Stimulated activated naive CD4-positive, alpha-beta T cell treated with Interleukin-2 at 50 U/mL for 16 hours (primary cell): ENCODE measurements around the gene LUC7L3.

Source experiments
- DNase-seq: peaks from one replicate; lab custom pipeline; 2025; lab: John Stamatoyannopoulos, UW

LUC7L3 gene

GRCh38 chr17:50754521-50754920 lies 35.1 kb downstream of the LUC7L3 start:
- DNase-seq, result no peak

- DNase-seq, result no peak
Measured at GRCh38 chr17:50758524-50758923, 39.1 kb downstream of the LUC7L3 start.

- DNase-seq, result no peak
Measured at GRCh38 chr17:50758989-50759544, 39.7 kb downstream of the LUC7L3 start.

GRCh38 chr17:50762177-50762576 lies 42.8 kb downstream of the LUC7L3 start:
- no peak for DNase-seq

DNA sequence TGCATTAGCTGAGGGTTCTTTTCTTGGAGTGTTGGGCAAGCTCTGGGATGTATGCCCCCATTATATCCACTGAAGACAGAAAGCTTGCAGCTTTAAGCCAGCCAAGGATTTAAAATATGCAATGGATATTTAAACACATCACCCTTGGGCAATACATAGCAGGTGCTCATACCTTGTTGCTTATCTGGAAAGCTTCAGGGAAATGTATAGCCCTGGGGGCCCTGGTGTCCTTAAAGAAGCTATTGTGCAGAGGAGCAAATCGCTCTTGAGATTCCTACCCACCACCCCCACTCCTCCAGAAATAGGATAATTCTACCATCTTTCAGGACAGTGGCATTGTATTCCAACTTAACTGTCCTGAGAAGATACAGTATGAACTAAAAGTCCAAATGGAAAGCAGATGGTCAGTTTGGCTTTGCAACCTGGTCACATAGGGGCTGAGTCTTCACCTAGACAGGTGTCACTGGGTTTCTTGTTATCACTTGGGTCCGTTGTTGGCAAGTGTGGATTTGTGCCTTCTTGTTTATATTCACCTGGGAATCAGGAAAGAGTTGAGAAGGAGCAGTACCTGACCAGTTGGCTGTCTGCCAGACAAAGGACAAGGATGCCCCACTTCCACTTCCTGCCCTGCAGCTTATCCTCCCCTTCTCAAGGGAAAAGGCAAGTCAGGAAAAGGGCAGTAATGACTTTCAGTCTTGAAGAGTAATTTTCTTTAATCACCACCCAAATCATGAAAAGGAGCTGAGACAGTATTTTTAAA lies 44.5 kb downstream of the LUC7L3 start:
- DNase-seq, result no peak

DNA sequence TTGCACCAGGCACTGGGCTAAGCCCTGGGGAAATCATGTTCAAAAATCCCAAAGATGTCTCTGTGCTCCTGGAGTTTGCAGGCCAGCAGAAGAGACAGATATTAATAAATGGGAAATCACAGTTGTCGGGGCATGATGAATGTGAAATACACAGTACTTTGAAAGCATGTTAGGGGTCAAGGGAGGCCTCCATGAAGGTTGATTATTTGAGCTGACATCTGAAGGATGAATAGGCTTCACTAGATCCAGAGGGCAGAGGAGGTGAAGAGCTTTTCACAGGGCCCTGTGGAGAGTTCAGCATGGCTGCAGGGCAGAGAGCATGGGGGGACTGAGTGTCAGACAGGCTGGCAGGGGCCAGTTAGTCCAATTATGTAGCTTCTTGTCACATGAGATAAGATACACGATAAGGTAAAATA lies 45.3 kb downstream of the LUC7L3 start:
- DNase-seq, result no peak

- DNase-seq, result no peak
Measured at GRCh38 chr17:50765454-50766221, 46.2 kb downstream of the LUC7L3 start.

GRCh38 chr17:50766222-50767023 lies 47.0 kb downstream of the LUC7L3 start:
- DNase-seq, result no peak

GRCh38 chr17:50767030-50767429 lies 47.6 kb downstream of the LUC7L3 start:
- no peak for DNase-seq

- DNase-seq, result no peak
Measured at GRCh38 chr17:50767446-50767845, 48.0 kb downstream of the LUC7L3 start, which contains the start of gene ANKRD40CL. Gene ANKRD40CL, minus strand, starts transcription at chr17:50767518. Its CDS starts 605 bp downstream, at chr17:50766913.

DNA sequence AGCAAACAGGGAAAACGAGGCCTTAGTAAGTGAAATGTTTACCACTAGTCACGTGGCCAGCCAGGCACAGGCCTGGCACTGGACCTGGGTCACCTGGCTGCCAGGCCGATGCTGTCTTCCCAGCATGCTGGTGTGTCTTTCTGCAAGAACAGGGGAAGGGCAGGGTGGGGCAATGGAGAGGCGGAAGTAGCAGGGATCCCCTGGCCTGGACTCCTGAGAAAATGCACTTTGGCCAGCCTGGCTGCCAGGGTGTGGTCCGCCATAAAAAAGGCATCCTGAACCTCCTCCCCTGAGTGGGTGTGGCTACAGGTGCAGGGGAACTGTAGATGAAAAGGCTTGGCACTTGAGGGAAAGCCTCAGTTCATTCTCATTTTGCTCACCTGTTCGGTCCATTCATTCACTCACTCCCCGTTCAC lies 49.0 kb downstream of the LUC7L3 start:
- DNase-seq, result no peak

GRCh38 chr17:50769884-50770283 lies 50.5 kb downstream of the LUC7L3 start:
- no peak for DNase-seq

DNA sequence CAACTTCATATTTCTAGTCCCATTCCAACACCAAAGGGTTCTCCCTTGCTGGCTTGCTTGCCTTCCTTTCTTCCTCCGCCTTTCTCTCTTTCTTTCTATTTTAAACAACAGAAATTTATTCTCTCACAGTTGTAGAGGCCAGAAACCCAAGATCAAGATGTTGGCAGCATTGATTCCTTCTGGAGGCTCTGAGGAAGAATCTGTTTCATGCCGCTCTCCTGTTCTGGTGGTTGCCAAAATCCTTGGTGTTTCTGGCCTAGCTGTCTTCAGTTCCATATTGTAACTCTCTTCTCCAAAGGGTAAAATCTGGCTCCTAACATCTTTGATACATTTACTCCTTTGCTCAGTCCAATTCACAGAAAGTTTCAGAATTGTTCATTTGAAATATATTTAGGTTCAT lies 50.9 kb downstream of the LUC7L3 start:
- DNase-seq, result no peak

DNA sequence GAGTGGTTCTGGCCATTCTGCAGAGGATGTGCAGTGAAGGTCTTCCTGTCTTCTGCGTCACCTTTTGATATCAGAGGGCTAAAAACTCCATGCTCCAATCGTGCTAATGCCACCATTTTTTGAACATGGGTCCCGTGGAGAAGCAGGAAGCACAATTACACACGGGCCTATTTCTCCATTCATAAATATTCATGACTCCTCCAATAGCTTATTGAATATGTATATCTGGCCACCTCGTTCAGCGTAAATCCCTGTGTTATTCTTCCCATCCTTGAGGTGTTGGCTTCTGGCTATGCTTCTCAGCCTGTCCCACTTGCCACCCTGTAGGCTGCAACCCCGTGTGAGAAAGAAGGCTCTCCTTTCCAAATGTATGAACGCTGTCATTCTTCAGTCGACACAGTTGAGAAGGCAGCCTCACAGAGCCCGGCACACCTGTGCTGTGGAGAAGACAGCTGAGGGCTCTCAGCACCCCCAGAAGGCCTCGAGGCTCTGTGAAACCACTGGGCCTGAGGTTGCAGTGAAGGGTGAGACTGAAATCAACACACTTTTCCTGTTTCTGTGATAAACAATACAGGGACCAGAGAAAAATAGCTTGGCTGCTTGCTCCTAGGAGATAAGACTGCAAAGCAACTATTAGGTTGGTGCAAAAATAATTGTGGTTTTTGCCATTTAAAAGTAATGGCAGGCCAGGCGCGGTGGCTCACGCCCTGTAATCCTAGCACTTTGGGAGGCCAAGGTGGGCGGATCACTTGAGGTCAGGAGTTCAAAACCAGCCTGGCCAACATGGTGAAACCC lies 52.8 kb downstream of the LUC7L3 start:
- DNase-seq, result no peak

DNA sequence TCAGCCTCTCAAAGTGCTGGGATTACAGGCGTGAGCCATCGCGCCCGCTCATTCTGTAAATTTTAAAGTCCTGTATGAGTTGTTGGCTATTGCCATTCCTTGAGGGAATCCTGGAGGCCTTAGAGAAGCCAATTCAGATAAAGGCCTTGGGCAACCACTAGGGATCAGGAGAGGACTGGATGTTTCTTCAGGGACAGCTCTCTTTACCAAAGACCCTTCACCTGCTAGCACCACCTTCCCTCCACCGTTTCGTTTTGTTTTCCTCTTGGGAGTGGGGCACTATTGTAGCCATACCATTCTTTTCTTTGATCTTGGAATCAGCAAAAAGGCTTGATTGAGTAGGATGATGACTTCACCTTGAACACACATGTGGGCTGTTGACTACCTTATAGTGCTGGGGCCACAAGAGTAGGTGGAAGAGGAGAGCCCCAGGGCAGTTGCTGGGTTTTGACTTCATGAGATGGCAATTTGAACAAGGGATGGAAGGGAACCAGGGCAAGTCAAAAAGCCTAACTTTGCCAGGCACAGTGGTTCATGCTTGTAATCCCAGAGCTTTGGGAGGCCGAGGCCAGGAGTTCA lies 54.9 kb downstream of the LUC7L3 start:
- DNase-seq, result no peak

GRCh38 chr17:50775926-50776325 lies 56.5 kb downstream of the LUC7L3 start:
- no peak for DNase-seq

DNA sequence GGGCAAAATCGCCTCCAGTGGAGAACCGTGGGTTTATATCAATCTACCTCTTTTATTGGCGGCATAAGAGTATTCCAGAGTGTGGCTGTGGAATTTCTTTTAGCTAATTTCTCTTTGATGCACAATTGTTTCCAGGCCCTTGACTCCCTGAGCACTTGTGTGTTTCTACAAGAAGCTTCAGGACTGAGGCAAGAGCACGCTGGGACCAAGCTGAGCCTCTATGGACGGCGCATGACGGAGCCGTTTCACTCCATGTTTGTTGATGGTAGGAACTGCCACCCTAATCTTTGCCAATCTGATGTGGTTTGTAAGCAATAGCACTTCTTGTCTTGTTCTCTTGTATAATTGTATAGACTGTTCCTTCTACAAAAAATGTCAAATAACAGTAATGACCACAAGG lies 59.1 kb downstream of the LUC7L3 start:
- DNase-seq, result no peak

DNA sequence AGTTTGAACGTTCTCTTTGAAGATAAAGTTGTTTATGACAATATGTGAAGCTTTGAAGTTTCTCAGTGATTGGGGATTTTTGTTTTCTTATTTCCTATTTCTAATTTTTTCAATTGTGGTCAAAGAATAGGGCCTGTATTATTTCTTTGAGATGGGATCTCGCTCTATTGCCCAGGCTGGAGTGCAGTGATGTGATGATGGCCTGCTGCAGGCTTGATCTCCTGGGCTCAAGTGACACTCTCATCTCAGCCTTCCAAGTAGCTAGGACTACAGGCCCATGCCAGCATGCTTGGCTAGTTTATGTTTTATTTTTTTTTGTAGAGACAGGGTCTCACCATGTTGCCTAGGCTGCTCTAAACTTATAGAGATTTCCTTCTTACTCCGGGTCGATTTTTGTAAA lies 59.6 kb downstream of the LUC7L3 start:
- DNase-seq, result no peak

DNA sequence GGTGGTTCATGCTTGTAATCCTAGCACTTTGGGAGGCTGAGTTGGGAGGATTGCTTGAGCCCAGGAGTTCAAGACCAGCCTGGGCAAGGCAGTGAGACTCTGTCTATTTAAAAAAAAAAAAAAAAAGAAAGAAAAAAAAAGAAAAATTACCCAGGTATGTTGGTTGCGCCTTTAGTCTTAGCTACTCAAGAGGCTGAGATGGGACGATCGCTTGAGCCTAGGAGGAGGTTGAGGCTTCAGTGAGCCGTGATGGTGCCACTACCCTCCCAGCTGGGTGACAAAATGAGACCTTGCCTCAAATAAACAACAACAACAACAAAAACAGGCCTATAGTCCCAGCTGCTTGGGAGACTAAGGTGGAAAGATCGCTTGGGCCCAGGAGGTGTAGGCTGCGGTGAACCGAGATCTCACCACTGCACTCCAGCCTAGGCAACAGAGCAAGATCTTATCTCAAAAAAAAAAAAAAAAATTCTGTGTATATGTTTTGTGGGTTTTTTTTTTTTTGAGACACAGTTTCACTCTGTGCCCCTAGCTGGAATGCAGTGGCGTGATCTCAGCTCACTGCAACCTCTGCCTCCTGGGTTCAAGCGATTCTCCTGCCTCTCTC lies 60.4 kb downstream of the LUC7L3 start:
- DNase-seq, result peak; percentile 17

DNA sequence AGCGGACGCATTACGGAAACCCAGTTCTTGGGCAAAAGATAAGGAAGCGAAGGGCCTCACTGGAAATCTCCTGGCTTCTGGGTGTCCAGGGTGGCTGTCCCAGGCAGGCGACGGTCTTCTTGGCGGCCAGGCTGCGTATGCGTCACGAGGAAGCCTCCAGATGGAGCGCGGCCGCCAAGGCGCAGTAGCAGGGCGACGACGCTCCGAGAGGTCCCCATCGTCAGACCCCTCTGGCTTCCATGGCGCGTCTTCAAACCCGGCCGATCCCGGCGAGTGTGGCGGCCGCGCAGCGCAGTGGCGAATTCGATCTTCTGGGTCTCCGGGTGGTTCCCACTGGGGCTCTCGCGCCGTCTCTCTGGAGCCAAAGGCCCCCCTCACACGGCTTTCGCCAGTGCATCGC lies 61.8 kb downstream of the LUC7L3 start:
- no peak for DNase-seq
